ENCODE measurements around the gene CD247. TPM values are rescaled to one million over a fixed set of nuclear protein-coding genes. Genes with fewer than 3 reads are reported as not detected.

The CD247 gene
- total RNA-seq, 4 donors from 2014 or later = 0.30 to 0.76 TPM; not detected in 2

DNA sequence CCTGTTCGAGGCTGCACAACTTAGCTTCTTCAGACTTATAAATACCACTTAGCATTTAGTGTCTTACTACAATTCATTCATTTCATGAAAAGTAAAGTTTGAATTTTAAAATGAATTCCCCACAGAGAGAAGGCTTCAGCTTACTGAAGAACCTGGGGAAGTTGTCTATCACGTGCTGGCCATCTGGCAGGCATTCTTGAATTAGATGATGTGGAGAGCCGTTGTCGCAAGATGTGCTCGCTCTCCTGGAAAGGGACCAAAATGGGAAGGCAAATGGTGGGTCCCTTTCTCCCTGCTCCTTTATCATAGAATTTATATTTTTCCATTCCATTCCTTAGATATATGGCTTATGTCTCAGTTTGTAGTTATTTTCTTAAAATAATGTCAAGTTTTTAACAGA is 90.5 kb downstream of the CD247 start:
- Histone ChIP-seq H3K4me3 (no peak overlapping the region), H3K36me3 (no peaks in the 10 kb centered on the region), H3K27me3 (no peaks in the 10 kb centered on the region), H3K27ac (no peak overlapping the region), H3K9me3 (no peaks in the 10 kb centered on the region), H3K4me1 (peaks cover 15% of the 10 kb centered on the region)
- DNase-seq (ENCODE audit: low spot score in 2 of 2) = no peak
- WGBS = 62% methylated on average over 5 of the region's 5 CpGs
- TF ChIP-seq, protein P1, sequence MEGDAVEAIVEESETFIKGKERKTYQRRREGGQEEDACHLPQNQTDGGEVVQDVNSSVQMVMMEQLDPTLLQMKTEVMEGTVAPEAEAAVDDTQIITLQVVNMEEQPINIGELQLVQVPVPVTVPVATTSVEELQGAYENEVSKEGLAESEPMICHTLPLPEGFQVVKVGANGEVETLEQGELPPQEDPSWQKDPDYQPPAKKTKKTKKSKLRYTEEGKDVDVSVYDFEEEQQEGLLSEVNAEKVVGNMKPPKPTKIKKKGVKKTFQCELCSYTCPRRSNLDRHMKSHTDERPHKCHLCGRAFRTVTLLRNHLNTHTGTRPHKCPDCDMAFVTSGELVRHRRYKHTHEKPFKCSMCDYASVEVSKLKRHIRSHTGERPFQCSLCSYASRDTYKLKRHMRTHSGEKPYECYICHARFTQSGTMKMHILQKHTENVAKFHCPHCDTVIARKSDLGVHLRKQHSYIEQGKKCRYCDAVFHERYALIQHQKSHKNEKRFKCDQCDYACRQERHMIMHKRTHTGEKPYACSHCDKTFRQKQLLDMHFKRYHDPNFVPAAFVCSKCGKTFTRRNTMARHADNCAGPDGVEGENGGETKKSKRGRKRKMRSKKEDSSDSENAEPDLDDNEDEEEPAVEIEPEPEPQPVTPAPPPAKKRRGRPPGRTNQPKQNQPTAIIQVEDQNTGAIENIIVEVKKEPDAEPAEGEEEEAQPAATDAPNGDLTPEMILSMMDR (IDR thresholded peaks at IDR 0.05) = no peak
- TF ChIP-seq POLR2A (IDR thresholded peaks at IDR 0.05) (no peak), EP300 (IDR thresholded peaks at IDR 0.05) (no peak), POLR2AphosphoS5 (IDR thresholded peaks at IDR 0.05) (no peak)

DNA sequence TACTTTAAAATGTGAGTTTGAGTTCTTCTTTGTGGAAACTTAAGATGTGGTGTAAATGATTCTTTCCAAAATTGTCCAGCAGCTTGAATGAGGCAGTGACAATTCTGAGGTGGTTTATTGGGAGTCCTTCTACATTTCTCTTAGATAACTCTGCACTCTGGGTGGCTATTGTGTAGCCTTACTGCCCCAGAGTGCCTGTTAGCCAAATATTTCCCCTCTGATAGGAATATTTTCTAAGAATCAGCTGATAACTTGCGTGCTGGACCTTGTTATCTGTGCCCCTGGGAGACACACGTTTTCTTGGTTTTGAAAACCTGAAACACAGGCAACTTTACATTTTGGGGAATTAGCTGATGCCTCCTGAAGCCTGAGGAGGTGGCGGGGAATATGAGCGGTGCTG is 91.6 kb downstream of the CD247 start:
- DNase-seq (ENCODE audit: low spot score in 2 of 2) = no peak
- 91% methylated on average over 4 of the region's 4 CpGs for WGBS
- H3K4me3 ChIP-seq = no peak overlapping the region

DNA sequence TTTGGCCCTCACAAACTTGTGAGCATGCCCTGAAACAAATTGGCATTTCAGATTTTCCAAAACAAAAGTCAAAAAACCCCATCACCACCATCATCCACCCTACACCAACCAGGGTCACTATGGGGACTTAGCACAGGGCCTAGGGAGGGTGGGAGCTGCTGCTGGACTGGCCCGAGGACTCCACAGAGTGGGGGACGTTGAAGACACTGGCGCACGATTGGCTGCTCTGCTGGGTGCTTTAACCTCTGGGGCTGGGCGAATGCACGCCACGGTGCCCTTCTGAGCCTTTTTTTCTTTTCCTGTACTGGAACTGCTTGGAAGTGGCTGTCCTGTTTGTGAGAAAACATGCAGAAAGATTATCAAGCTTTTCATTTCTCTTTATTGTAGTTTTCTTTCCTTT is 92.8 kb downstream of the CD247 start:
- TF ChIP-seq, protein P1 (IDR thresholded peaks at IDR 0.05) = no peak
- TF ChIP-seq EP300 (IDR thresholded peaks at IDR 0.05) (no peak), POLR2A (IDR thresholded peaks at IDR 0.05) (no peak), POLR2AphosphoS5 (IDR thresholded peaks at IDR 0.05) (no peak)
- Histone ChIP-seq H3K27me3 (no peaks in the 10 kb centered on the region), H3K4me3 (no peak overlapping the region), H3K9me3 (no peaks in the 10 kb centered on the region), H3K4me1 (peaks cover 15% of the 10 kb centered on the region), H3K36me3 (no peaks in the 10 kb centered on the region), H3K27ac (no peak overlapping the region)
- 86% methylated on average over 7 of the region's 7 CpGs for WGBS
- DNase-seq (ENCODE audit: low spot score in 2 of 2) = no peak

More for the DNA sequence above, 91.6 kb downstream of the CD247 start:
- H3K27me3 ChIP-seq = no peaks in the 10 kb centered on the region
- no peaks in the 10 kb centered on the region for H3K9me3 ChIP-seq
- no peak overlapping the region for H3K27ac ChIP-seq
- H3K36me3 ChIP-seq = no peaks in the 10 kb centered on the region
- peaks cover 15% of the 10 kb centered on the region for H3K4me1 ChIP-seq
- TF ChIP-seq EP300 (IDR thresholded peaks at IDR 0.05) (no peak), POLR2AphosphoS5 (IDR thresholded peaks at IDR 0.05) (no peak), POLR2A (IDR thresholded peaks at IDR 0.05) (no peak)
- TF ChIP-seq, protein P1 (IDR thresholded peaks at IDR 0.05) = no peak

DNA sequence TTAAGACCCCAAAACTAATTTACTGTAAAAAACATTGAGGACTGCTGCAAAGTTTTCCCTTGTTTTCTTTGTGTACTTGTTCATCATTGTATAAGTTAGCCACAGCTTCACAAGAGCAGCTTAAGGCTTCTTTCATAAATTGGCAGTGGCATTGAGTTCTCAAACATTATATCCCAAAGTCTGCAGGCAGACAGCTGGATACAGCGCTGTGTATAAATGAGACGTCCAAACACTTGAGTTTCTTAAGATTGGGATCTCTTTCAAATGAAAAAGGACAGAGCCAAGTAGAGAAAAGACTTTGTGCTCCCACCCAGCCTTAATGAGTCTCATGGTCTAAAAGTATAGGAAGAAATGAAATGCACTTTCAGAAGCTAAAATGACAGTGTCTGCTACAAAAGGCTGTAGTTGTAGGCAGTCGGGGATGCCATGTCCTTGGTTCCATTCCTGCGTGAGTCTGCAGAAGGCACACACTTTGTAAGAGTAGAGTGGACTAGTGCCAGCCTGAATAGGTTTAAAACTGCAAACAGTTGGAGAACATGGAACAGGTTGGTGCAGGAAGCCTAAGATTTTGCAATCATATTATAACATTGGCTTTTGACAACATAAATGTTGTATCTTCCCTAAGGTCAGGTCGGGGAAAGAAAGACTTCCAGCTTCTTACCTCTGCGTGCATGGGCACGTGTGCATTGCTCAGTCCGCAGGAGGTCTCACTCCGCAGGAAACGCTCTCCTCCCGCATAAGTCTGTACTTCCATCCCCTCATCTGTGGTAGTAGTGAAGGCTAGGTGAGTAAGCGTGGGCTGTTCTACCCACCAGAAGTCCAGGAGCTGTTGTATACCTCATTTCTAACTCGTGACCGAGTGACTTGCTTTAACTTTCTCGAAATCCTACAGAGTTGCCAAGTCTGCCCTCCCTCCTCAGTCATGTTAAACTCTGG is 94.4 kb downstream of the CD247 start:
- TF ChIP-seq, protein P1 (IDR thresholded peaks at IDR 0.05) = no peak
- TF ChIP-seq POLR2AphosphoS5 (IDR thresholded peaks at IDR 0.05) = no peak
- no peak for TF ChIP-seq EP300 (IDR thresholded peaks at IDR 0.05)
- TF ChIP-seq POLR2A (IDR thresholded peaks at IDR 0.05) = no peak
- no peaks in the 10 kb centered on the region for H3K36me3 ChIP-seq
- no peak overlapping the region for H3K4me3 ChIP-seq
- no peaks in the 10 kb centered on the region for H3K27me3 ChIP-seq
- no peak overlapping the region for H3K27ac ChIP-seq
- no peaks in the 10 kb centered on the region for H3K9me3 ChIP-seq
- H3K4me1 ChIP-seq = peaks cover 13% of the 10 kb centered on the region
- 53% methylated on average over 15 of the region's 15 CpGs for WGBS
- DNase-seq (ENCODE audit: low spot score in 2 of 2) = no peak

DNA sequence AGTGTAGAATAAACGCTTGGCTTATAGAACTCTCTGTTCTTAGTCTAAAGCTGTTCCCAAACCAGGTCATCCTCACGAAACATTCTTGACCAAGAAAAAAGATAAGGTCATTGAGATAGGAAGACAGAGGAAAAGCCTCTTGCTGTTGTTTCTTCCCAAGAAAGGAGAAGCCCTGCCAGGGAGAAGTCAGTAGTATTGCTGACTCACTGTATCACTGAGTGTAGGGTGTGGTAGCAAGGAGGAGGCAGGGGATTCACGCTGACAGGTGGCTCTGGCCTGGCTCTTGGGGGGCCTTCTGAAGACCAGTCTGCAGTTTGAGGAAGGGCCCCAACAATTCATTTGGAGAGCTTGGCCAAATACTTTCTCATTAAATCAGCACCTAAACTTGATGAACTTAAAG is 97.8 kb downstream of the CD247 start:
- Histone ChIP-seq H3K27me3 (no peaks in the 10 kb centered on the region), H3K36me3 (peaks cover 10% of the 10 kb centered on the region), H3K4me1 (peaks cover 9% of the 10 kb centered on the region), H3K9me3 (no peaks in the 10 kb centered on the region), H3K27ac (no peak overlapping the region), H3K4me3 (no peak overlapping the region)
- WGBS = 33% methylated on average over 3 of the region's 3 CpGs
- no peak for DNase-seq (ENCODE audit: low spot score in 2 of 2)
- no peak for TF ChIP-seq POLR2A (IDR thresholded peaks at IDR 0.05)
- TF ChIP-seq EP300 (IDR thresholded peaks at IDR 0.05) = no peak
- TF ChIP-seq POLR2AphosphoS5 (IDR thresholded peaks at IDR 0.05) = no peak
- TF ChIP-seq, protein P1 (IDR thresholded peaks at IDR 0.05) = no peak

Data from suprapubic skin (tissue), 4 donors.